HG03039 (cell line): ENCODE results near the gene GLO1.

Experiments used
- ATAC-seq: cut with Tn5 transposase; IDR thresholded peaks from one replicate; pipeline ENCODE4 v1.9.1; 2021; ENCODE audit warnings: mild to moderate bottlenecking, moderate library complexity; ENCODE audit not compliant: unreplicated experiment

Gene GLO1

DNA sequence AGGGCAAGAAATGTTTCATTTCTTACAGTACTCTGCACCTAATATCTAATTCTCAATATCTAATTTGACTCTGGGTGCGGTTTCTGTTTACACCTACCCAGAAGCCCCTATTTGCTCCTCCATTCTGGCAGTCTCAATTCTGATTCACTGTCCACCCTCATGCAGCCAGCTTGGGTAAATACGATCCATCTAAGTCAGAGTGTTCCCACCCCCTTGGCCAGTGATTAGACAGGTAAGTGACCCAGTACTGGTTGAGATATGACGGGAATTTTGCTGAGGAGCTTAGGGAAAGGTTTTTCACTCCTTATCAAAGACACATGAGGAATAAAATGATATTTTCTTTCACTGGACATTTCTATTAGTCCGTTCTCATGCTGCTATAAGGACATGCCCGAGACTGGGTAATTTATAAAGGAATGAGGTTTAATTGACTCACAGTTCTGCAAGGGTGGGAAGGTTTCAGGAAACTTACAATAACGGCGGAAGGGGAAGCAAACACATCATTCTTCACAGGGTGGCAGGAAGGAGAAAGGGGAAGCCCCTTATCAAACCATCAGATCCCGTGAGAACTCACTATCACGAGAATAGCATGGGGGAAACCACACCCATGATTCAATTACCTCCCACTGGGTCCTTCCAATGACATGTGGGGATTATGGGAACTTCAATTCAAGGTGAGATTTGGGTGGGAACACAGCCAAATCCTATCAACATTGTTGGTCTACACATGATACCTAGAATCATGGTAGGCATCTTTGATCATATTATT lies 29.4 kb downstream of the GLO1 start:
- ATAC-seq, result no peak

DNA sequence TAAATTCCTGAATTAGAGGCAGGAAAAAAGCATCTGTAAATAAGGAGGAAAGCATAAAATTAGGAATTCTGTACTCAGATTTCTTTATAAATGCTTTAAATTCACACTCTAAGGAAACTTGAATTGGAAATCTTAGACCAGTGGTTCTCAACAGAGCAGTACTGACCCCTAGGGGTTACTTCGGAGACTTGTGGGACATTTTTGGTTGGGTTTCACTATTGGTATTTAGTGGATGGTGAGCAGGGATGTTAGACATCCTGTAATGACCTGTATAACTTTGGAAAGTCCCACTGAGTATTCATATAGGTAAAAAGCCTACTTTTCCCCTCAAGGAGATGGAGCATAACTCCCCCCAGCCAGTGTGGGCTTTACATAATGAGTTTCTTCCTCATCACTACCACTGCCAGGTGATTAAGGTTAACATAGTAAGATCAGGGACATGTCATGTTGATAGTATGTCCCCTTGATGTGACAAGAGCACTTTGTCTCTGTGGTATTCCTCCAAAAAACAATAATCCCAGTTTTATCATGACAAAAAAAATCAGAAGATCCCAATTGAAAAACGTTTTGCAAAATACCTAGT lies 31.0 kb downstream of the GLO1 start:
- peak; percentile 85 for ATAC-seq

DNA sequence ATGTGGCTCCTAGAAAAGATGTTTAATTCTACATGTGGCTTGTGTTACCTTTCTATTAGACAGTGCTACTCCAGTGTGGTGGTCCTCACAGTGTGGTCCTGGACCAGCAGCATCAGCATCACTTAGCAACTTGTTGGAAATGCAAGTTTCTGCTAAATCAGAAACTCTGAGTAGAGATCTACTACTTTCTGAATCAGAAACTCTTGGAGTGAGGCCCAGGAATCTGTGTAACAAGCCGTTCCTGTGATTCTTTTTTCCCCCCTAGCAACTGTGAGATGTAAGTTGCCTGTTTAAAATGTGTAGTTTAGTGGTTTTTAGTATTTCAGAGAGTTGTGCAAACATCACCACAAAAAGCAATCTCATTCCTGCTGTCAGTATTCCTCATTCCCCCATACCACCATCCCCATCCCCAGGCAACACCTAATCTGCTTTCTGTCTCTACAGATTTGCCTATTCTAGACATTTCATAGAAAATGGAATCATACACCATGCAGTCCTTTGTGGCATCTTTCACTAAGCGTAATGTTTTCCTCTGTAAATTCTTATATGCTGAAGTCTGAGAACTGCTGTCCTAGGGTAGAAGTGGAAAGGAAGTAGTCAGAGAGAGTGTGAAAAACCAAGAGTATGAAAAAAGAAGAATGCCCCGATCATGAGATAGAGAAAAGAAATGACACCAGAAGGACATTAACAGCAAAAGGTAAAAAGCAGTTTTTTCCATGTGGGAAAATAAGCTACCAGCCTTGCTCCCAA lies 44.4 kb downstream of the GLO1 start:
- ATAC-seq, result no peak

DNA sequence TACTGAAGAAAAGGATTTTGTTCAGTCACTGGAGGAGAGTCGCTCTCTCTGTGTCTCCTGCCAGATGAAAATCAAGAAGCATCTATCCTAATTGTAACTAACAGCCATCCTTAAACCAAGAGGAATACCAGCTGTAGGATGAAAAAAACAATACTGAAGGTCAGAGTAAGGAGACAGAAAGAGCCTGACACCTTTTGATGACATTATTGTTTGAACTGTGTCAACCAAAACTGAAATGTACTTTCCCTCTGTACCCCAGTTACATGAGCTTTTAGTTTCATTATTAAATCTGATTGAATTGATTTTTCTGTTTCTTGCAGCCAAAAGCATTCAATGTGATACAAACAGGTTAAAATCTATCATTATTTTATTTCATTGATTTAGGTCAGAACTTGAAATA lies 46.0 kb downstream of the GLO1 start:
- no peak for ATAC-seq

DNA sequence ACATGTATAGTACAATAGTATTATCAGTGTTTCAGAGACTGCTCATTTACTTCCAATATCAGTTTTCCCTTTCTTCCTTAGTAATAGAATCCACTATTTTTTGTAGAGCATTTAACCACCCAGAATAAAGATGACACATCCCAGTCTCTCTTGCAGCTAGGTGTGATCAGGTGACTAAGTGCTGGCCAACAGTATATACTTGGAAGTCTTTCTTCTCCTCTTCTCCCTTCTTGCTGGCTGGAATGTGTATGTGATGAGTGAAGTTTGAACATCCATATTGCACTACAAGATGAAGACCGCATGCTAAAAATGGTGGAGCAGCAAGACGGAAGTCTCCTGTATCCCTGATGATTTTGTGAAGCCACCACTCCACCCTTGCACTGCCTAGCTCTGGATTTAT lies 48.7 kb downstream of the GLO1 start:
- no peak for ATAC-seq

DNA sequence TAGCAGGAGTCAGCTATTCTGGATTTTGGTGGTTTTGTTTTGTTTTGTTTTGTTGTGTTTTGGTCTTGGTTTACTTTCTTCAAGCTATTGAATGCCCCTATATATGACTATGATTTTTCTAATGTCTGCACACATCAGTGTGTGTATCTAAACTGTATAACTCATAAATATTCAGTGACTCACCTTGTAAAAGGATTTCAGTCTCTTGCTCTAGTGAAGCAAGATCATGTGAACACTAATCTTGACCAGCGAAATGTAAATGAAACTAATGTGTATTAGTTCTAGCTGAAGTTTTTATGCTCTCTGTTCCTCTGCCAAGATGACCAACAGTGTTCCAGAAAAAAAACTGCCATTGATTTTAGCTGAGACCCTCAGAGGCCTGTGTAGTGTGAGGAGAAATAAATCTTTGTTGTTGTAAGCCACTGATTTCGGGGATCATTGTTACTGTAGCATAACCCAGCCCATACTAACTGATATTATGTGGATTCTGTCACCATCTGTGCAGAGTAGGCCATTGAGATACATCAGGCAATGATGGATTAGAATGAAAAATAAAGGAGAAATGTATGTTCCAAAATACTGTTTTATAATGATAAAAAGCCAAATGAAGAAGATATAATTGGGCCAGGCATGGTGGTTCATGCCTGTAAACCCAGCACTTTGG lies 51.7 kb downstream of the GLO1 start:
- no peak for ATAC-seq

DNA sequence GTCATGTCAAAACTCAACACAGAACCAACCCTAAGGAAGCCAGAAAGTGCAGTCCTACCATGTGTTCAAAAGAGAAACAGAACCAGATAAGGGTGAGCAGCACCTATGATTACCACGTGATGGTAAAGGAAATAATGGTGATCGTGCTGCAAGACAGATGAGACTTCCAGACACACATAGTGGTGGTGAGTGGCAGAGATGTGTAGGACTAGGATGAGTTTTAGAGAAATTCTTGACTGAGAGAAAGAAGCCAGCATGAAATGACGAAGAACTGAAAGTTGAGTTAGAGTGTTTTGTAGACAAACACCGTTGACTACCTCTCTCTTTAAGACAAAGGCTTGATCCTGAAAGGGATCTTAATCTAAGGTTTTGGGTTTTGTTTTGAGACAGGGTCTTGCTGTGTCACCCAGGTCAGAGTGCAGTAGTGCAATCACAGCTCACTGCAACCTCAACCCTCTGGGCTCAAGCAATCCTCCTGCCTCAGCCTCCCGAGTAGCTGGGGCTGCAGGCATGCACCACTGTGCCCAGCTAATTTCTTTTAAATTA lies 52.7 kb downstream of the GLO1 start:
- ATAC-seq, result no peak

DNA sequence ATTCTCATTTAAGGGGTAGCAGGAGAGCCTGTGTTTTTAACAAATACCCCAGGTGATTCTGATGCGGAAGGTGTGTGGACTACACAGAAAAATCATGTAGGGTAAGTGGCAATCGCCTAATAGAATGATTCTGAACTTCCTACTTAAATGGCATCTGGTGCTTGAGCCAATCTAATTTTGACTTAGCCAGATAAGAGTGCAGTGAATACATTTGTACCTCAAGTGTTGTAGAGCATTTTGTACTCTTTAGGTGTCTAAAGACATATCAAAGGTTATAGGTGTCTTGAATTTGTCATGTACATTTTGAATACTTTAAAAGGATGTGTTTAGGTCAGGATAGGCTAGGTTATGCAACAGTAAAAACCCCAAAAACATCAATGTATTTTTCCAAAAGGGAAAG lies 53.2 kb downstream of the GLO1 start:
- ATAC-seq, result no peak

DNA sequence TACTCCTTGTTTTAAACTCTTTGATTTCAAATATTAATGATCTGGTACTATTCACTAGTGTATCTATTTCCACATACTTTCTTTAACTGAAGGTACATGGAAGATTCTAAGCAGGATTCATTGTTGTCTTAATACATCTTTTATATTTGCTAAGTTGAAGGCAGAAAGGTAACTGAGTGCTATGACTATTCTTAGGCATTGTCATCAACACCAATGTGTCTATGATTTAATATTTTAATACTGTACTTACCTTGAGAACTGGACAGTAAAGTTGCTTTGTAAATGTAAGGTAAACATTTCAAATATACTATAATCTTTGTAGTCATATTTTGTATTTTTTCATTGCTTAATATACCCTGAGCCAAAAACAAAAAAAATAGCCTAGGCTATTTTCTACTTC lies 54.3 kb downstream of the GLO1 start:
- ATAC-seq, result no peak

DNA sequence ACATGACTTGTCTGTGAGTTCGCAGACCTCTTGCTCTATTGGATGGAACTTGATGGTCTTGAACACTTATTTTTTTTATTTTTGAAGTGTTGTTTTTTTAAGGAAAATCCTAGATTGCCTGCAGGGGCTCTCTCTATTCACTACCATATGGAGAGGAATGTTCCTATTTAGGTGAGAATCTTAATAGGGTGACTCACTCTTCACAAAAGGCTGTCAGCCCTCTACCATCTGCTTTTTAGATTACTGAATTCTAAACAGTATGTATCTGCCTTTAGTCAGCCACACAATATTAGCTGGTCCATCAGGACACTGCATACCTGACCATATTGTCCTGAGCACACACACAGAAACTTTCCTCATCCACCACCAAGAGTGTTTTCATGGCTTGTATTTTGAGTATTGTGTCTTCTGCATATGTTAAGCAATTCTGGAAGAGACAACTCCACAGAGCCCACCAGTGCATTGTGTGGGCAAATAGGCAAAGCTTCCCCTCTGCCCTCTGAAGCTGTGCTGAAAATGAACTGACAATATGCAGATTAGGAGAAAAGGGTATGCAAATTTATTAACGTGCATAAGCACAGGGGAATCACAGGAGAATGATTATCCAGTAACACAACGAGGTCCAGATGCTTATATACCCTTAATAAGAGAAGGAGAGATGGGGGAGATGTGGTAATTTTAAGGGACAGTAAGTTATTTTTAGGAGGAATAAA lies 56.6 kb downstream of the GLO1 start:
- ATAC-seq, result no peak

DNA sequence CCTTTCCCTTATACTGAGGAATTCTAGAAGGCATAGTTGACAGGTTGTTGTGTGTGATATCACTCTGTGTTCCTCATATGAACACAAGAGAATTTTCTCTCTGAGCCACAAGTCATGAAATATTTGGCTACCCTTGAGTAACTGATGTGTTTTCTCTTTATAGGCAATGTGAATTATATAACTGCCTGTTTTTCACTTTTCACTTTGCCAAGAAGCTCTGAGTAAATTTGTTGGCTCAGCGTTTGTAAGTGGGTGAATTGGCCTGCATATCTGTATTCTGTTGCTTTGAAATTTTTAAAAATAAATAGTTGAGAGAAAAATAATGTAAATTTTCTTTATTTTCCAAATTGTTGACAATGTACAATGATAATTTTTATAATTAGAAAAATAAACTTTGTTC lies 58.0 kb downstream of the GLO1 start:
- no peak for ATAC-seq

DNA sequence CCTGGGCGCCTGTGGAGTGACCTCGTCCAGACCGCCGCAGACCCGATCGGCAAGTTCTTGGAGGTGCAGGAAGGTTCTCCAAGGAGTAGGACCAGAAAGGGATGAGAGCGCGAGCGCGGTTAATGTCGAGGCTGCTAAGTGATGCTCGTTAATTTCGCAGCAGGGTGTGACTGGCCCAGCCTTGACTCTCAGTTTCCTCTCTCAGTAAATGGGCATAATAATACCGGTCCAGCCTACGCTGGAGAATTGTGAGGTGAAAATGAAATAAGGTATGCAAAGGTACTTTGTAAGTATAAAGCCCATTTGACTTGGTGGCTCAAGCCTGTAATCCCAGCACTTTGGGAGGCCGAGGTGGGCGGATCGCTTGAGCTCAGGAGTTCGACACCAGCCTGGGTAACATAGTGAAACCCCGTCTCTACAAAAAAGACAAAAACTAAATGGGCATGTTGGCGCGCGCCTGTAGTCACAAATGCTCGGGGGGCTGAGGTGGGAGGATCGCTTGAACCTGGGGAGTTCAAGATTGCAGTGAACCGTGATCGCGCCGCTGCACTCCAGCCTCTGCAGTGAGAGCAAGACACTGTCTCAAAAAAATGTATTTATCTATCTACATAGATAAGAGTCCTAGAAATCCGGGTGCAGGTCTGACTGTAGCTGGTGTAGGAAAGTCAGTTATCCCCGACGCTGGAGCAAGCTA lies 62.6 kb downstream of the GLO1 start:
- peak; percentile 1 for ATAC-seq

DNA sequence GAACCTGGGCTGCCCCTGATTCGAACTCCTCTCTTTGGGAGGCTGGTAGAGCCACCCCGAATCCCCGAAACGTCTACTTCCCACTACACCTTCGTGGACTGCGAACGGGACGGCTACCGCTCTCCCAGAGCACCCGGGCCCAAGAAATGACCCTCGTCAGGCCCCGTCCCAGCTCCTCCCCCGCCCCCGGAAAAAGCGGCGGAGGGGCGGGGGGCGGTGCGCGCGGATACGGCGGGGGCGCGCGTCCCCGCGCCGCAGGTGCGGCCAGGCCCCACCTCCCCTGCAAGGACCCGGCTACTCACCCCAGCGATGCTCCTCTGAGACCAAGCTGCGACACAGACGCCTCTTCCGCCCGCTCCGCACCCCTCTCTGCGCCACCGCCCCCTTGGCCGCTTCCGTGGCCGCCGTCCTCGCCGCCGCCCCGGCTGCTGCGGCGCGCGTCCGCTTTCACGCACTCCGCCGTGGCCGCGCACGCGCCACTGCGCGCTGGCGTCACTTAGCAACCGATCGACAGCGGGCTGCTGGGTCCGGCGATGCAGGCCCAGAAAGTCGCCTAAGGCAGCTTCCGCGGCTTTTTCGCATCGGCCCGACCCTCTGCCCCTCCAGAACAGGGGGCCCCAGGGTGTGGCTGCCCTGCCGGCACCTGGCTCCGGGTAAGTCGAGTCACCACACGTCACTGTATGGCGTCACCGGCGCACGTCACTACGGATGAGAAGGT lies 63.3 kb downstream of the GLO1 start, which contains the start of gene BTBD9:
TSS of gene BTBD9 (minus strand) at position 432 of the 718 bp plus-strand sequence.
- ATAC-seq, result peak; percentile 69

DNA sequence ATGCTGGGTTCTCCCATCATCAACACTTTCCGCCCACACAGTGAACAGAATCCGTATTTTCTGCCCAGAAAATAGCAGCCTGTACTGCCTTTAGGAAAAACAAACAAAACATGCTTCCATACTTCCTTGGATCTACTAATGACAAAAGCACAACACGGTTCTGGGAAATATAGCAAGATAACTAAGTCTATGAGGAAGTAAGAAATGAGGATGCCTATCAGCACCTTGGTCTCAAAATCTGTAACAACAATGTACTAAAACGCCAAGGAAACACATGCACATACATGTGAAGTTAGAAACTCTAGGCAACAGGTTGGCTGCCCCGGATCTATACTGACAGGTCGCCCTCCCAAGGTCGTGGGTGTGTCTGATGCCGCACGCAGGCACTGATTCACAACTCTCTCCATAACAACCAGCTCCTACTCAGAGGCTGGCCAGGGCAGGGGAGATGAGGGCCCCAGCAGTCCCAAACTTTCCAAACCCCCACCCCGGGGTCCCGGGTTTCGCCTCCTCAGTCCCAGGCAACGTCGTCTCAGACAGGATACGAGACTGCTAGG lies 63.9 kb downstream of the GLO1 start:
- ATAC-seq, result peak; percentile 15

DNA sequence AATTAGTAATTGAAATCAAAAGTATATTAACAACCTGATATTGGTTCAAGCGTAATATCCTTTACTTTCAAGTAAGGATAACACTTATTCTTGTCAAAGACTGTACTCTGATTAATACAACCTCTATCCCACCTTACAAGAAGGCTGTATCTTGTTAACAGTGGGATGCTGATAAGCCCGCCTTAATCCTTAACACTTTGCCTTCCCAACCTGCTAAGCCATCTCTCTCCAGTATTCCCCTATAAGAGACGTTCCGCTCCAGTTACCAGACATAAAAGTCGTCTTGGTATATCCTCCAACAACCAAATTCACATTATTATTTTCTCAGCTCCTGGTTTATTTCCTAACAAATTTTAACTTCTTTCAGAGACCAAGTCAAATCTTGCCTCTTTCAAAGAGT lies 65.2 kb downstream of the GLO1 start:
- ATAC-seq, result no peak

DNA sequence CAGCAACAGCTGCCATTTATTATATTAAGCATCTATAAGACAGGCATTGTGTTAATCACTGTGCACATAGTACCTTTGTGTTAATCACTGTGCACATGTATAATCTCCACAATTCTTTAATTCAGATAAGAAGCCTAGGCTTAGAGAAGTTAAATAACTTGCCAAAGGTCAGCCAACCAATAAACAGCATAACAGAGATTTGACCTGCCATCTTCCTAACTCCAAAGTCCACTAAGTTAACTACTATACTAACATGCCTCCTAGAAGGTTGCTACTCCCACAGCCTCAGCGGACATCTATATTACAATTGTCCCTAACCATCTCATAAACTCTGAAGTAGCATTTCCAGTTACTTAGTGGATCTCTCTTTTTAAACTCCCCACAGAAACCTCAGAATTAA lies 66.9 kb downstream of the GLO1 start:
- no peak for ATAC-seq

DNA sequence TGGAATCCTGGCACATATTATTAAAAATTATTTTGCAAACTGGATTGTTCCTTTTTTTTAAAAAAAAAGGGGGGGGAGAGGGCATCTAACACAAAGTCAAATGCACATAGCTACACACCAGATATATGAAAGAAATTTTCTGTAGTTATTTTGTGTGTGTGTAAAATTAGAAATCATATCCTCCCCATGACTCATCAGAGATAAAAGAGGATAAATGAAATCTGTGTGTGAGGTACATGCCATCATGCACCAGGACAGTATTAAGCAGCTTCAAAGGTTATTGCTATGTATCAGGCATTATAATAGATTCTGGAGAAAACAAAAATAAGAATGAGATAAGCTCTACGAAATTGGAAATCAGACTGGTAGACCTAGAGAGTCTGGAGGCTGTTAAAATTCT lies 68.4 kb downstream of the GLO1 start:
- no peak for ATAC-seq

DNA sequence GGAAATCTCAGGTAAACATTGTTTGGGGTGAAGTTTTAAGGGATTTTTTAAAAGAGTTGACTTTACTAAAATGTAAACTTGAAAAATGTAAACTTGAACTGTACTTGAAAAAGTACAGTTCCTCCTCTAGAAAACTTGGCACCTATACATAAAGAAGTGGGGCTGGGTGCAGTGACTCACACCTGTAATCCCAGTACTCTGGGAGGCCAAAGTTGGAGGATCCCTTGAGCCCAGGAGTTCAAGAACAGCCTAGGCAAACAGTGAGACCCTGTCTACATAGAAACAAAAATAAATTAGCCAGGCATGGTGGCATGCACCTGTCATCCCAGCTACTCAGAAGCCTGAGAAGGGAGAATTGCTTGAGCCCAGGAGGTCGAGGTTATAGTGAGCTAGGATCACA lies 70.5 kb downstream of the GLO1 start:
- no peak for ATAC-seq

DNA sequence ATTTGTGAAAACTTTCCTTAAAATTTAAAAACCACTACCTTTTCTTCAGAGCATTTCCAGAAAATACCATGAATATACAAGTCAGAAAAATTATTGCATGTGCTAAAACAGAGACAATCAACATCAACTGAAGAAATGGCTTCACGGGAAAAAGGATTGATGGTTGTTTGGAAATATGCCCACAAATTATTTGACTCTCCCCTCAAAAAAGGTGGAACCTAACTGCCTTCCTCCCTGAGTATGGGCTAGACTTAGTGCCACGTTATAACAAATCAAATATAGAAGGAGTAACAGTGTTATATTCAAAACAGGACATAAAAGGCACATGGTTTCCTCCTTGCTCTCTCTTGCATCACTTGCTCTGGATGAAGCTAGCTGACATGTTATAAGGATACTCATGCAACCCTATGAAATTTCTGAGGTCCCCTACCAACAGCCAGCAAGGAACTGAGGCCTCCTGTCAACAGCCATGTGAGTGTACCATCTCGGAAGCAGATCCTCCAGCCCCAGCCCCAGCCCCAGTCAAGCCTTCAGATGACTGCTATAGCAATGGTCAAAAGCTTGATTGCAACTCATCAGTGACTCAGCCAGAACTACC lies 71.7 kb downstream of the GLO1 start:
- ATAC-seq, result no peak
